NK-92 (cell line): ENCODE results near the gene ZFP57.
"Not testable (repeated sequence)": the region's sequence is repeated elsewhere in the genome, so short reads cannot be mapped to it uniquely, and the experiment has no call there.

Experiments used
- DNase-seq: peaks from one replicate; lab custom pipeline; 2025; ENCODE audit not compliant: unreplicated experiment; lab: John Stamatoyannopoulos, UW

ZFP57 gene

GRCh38 chr6:29696147-29697125 is 15.5 kb upstream of the ZFP57 start:
- no peak for DNase-seq

- DNase-seq = no peak
Measured at GRCh38 chr6:29694637-29695036, 13.7 kb upstream of the ZFP57 start.

GRCh38 chr6:29685718-29686326 is 4.9 kb upstream of the ZFP57 start:
- DNase-seq = no peak

GRCh38 chr6:29681811-29682210 is 859 bp upstream of the ZFP57 start:
- no peak for DNase-seq

- DNase-seq = no peak
Measured at GRCh38 chr6:29680416-29680815, 536 bp downstream of the ZFP57 start.

GRCh38 chr6:29679962-29680361 is 990 bp downstream of the ZFP57 start:
- no peak for DNase-seq

GRCh38 chr6:29678114-29678513 is 2.8 kb downstream of the ZFP57 start:
- no peak for DNase-seq

- DNase-seq = no peak
Measured at GRCh38 chr6:29676981-29677601, 3.9 kb downstream of the ZFP57 start.

GRCh38 chr6:29675561-29675960 is 5.4 kb downstream of the ZFP57 start:
- no peak for DNase-seq

- DNase-seq = no peak
Measured at GRCh38 chr6:29674008-29674407, 6.9 kb downstream of the ZFP57 start.

GRCh38 chr6:29673161-29673560 is 7.8 kb downstream of the ZFP57 start:
- no peak for DNase-seq

- not testable (repeated sequence) for DNase-seq
Measured at GRCh38 chr6:29672116-29672515, 8.8 kb downstream of the ZFP57 start.

- DNase-seq = no peak
Measured at GRCh38 chr6:29671026-29671425, 9.9 kb downstream of the ZFP57 start.

- DNase-seq = no peak
Measured at GRCh38 chr6:29667158-29667557, 13.8 kb downstream of the ZFP57 start.

- no peak for DNase-seq
Measured at GRCh38 chr6:29666826-29667130, 14.2 kb downstream of the ZFP57 start.

- DNase-seq = no peak
Measured at GRCh38 chr6:29665942-29666825, 14.8 kb downstream of the ZFP57 start.

GRCh38 chr6:29663300-29664042 is 17.5 kb downstream of the ZFP57 start:
- DNase-seq = no peak

- not testable (repeated sequence) for DNase-seq
Measured at GRCh38 chr6:29661502-29662141, 19.3 kb downstream of the ZFP57 start.

GRCh38 chr6:29661071-29661470 is 19.9 kb downstream of the ZFP57 start:
- no peak for DNase-seq

GRCh38 chr6:29656798-29657197 is 24.2 kb downstream of the ZFP57 start, which contains the start of gene MOG:
Gene MOG, plus strand, starts transcription at chr6:29657092. Its CDS starts 118 bp downstream, at chr6:29657210.
- no peak for DNase-seq
